ENCODE results near the gene EBNA1BP2.
"Not testable (repeated sequence)": the region's sequence is repeated elsewhere in the genome, so short reads cannot be mapped to it uniquely, and the experiment has no call there.

Gene EBNA1BP2

GRCh38 chr1:43171312-43171875 lies 696 bp downstream of the EBNA1BP2 start:
- DNase-seq = no peak

- DNase-seq = no peak
Observed at GRCh38 chr1:43165765-43166164, 6.3 kb downstream of the EBNA1BP2 start.

GRCh38 chr1:43165162-43165561 lies 6.9 kb downstream of the EBNA1BP2 start:
- DNase-seq = no peak

- no peak for DNase-seq
Observed at GRCh38 chr1:43156026-43156425, 16.1 kb downstream of the EBNA1BP2 start.

GRCh38 chr1:43153443-43153842 lies 18.6 kb downstream of the EBNA1BP2 start:
- no peak for DNase-seq

- DNase-seq = no peak
Observed at GRCh38 chr1:43152866-43153265, 19.2 kb downstream of the EBNA1BP2 start.

- DNase-seq = no peak
Observed at GRCh38 chr1:43149889-43150288, 22.2 kb downstream of the EBNA1BP2 start.

- no peak for DNase-seq
Observed at GRCh38 chr1:43147625-43148327, 24.3 kb downstream of the EBNA1BP2 start.

- DNase-seq = no peak
Observed at GRCh38 chr1:43144237-43144636, 27.9 kb downstream of the EBNA1BP2 start.

- DNase-seq = no peak
Observed at GRCh38 chr1:43143441-43143888, 28.6 kb downstream of the EBNA1BP2 start.

GRCh38 chr1:43140583-43140982 lies 31.5 kb downstream of the EBNA1BP2 start:
- no peak for DNase-seq

GRCh38 chr1:43140010-43140409 lies 32.1 kb downstream of the EBNA1BP2 start:
- DNase-seq = no peak

- DNase-seq = not testable (repeated sequence)
Observed at GRCh38 chr1:43139295-43139694, 32.8 kb downstream of the EBNA1BP2 start.

- no peak for DNase-seq
Observed at GRCh38 chr1:43137445-43138052, 34.5 kb downstream of the EBNA1BP2 start.

GRCh38 chr1:43135857-43136781 lies 36.0 kb downstream of the EBNA1BP2 start:
- DNase-seq = no peak

GRCh38 chr1:43134640-43135039 lies 37.5 kb downstream of the EBNA1BP2 start:
- no peak for DNase-seq

- no peak for DNase-seq
Observed at GRCh38 chr1:43134068-43134467, 38.0 kb downstream of the EBNA1BP2 start.

- no peak for DNase-seq
Observed at GRCh38 chr1:43129426-43129825, 42.7 kb downstream of the EBNA1BP2 start.

- no peak for DNase-seq
Observed at GRCh38 chr1:43128816-43129215, 43.3 kb downstream of the EBNA1BP2 start.

- no peak for DNase-seq
Observed at GRCh38 chr1:43123031-43123430, 49.1 kb downstream of the EBNA1BP2 start.

- no peak for DNase-seq
Observed at GRCh38 chr1:43121256-43121900, 50.7 kb downstream of the EBNA1BP2 start.

- not testable (repeated sequence) for DNase-seq
Observed at GRCh38 chr1:43119928-43120586, 52.0 kb downstream of the EBNA1BP2 start.
